Sigmoid colon (tissue), 7 donors: Measurements from ENCODE around the gene CATSPERD. TPM values are rescaled to one million over a fixed set of nuclear protein-coding genes. Genes with fewer than 3 reads are reported as not detected.
"Not testable (repeated sequence)": the region's sequence is repeated elsewhere in the genome, so short reads cannot be mapped to it uniquely, and the experiment has no call there.

Experiments
- DNase-seq: peaks from one replicate; pipeline ENCODE4 v3.0.0-alpha.2; 2019
- H3K27ac ChIP-seq, 4 donors: fragments of 200-600 bp; sonication (generic); one replicate each; pipeline ENCODE4 v1.5.1; 2016 to 2019; ENCODE audit warnings: mild to moderate bottlenecking in 1 of 4
- H3K27me3 ChIP-seq, 3 donors: fragments of 200-600 bp; sonication (generic); one replicate each; pipeline ENCODE4 v1.5.1; 2019; ENCODE audit warnings: mild to moderate bottlenecking in 1 of 3
- H3K36me3 ChIP-seq, 4 donors: fragments of 200-600 bp; sonication (generic); one replicate each; pipeline ENCODE4 v1.5.1; 2016 to 2019
- H3K4me1 ChIP-seq, 4 donors: fragments of 200-600 bp; sonication (generic); one replicate each; pipeline ENCODE4 v1.5.1; 2017 to 2019
- H3K4me3 ChIP-seq, 4 donors: fragments of 200-600 bp; sonication (generic); one replicate each; pipeline ENCODE4 v1.5.1; 2017 to 2019; ENCODE audit warnings: mild to moderate bottlenecking in 2 of 4, moderate library complexity in 1 of 4
- H3K9me3 ChIP-seq, 4 donors: fragments of 200-600 bp in 3 of 4; sonication (generic) in 3 of 4; one replicate each; pipeline versions ENCODE4 v1.5.1 to v1.6.1; 2013 to 2019
- EP300 ChIP-seq, 4 donors: sonication (generic); formaldehyde crosslinking; IDR thresholded peaks; one replicate each; pipeline ENCODE4 v1.6.1; 2017; ENCODE audit warnings: antibody characterized with exemption in 4 of 4
- POLR2A ChIP-seq, 2 donors: fragments of 450-650 bp; IDR thresholded peaks; one replicate each; pipeline ENCODE4 v1.6.1; 2016; ENCODE audit warnings: antibody characterized with exemption in 2 of 2, mild to moderate bottlenecking in 2 of 2, moderate library complexity in 2 of 2
- POLR2AphosphoS5 ChIP-seq, 4 donors: sonication (generic); formaldehyde crosslinking; IDR thresholded peaks; one replicate each; pipeline ENCODE4 v1.6.1; 2017; ENCODE audit warnings: antibody characterized with exemption in 4 of 4
- WGBS, 2 donors: extraction: QIAGEN DNeasy Blood & Tissue Kit; methylation state at CpG; one replicate each; pipeline ENCODE4 v1.1.7; 2013; 5-methylcytosine and 5-hydroxymethylcytosine counted together
- intact Hi-C: fragments of 100-400 bp; cut with DNase I; formaldehyde crosslinking; loops from one replicate; pipeline ENCODE4 v1.15.1; 2023
- polyA plus RNA-seq, 3 donors: library from polyadenylated mRNA; stranded (reverse); fragments of 200-250 nt; gene quantifications; one replicate each; pipeline ENCODE4 v1.2.3, GENCODE V29; 2013
- total RNA-seq, 4 donors: library from RNA; depleted of rRNA; stranded (reverse); fragments of >200 nt; gene quantifications; one replicate each; pipeline ENCODE4 v1.1.0, GENCODE V29; 2016
- TF ChIP-seq, protein P1 (sequence below), 4 experiments: fragments of 450-650 bp in 3 of 4; fragments of 200-600 bp in 1 of 4; IDR thresholded peaks; one replicate each; pipeline ENCODE4 v1.5.1; 2016 to 2019; ENCODE audit warnings: antibody characterized with exemption in 4 of 4, mild to moderate bottlenecking in 3 of 4, moderate library complexity in 2 of 4
- donor health status: healthy with polysubstance abuse.
- donor health status: Bipolar disorder and iron deficiency.
- donor health status: healthy.

The CATSPERD gene
- total and polyA plus RNA-seq, 7 donors = not detected

DNA sequence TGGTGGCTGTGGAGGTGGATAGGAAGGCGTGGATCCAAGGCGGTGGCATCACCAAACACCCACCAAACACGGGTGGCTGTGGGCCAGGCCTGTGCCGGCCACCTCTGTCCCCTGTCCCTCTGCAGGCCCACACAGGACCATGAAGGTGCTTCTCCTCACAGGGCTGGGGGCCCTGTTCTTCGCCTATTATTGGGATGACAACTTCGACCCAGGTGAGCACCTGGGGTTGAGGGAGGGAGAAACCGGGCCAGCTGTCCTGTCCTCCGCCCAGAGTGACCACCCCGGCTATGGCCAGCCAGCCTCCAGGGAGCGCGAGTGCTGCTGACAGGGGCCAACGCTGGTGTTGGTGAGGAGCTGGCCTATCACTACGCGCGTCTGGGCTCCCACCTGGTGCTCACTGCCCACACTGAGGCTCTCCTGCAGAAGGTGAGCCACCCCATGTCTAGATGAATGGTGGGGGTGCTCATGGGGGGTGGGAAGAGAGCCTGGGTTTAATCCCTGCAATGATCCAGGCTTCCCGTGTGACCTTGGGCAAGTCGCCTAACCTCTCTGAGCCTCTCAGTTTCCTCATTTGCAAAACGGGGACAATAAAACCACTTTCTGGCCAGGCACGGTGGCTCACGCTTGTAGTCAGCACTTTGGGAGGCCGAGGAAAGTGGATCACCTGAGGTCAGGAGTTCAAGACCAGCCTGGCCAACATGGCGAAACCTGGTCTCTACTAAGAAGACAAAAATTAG lies 35.6 kb upstream of the CATSPERD start:
- Histone ChIP-seq H3K27me3 (no peaks in the 10 kb centered on the region), H3K9me3 (no peaks in the 10 kb centered on the region), H3K27ac (no peak overlapping the region), H3K4me1 (peaks cover 0 to 25% (median 17%) of the 10 kb centered on the region in 4 donors), H3K36me3 (no peaks in the 10 kb centered on the region), H3K4me3 (no peak overlapping the region)
- intact Hi-C loops = no loop called here
- 86 to 93% methylated on average over 22 of the region's 22 CpGs for WGBS, 2 donors
- TF ChIP-seq, protein P1, sequence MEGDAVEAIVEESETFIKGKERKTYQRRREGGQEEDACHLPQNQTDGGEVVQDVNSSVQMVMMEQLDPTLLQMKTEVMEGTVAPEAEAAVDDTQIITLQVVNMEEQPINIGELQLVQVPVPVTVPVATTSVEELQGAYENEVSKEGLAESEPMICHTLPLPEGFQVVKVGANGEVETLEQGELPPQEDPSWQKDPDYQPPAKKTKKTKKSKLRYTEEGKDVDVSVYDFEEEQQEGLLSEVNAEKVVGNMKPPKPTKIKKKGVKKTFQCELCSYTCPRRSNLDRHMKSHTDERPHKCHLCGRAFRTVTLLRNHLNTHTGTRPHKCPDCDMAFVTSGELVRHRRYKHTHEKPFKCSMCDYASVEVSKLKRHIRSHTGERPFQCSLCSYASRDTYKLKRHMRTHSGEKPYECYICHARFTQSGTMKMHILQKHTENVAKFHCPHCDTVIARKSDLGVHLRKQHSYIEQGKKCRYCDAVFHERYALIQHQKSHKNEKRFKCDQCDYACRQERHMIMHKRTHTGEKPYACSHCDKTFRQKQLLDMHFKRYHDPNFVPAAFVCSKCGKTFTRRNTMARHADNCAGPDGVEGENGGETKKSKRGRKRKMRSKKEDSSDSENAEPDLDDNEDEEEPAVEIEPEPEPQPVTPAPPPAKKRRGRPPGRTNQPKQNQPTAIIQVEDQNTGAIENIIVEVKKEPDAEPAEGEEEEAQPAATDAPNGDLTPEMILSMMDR (IDR thresholded peaks at IDR 0.05) = no peak
- TF ChIP-seq POLR2AphosphoS5 (IDR thresholded peaks at IDR 0.05) (no peak), EP300 (IDR thresholded peaks at IDR 0.05) (no peak), POLR2A (IDR thresholded peaks at IDR 0.05) (no peak)
- no peak for DNase-seq

DNA sequence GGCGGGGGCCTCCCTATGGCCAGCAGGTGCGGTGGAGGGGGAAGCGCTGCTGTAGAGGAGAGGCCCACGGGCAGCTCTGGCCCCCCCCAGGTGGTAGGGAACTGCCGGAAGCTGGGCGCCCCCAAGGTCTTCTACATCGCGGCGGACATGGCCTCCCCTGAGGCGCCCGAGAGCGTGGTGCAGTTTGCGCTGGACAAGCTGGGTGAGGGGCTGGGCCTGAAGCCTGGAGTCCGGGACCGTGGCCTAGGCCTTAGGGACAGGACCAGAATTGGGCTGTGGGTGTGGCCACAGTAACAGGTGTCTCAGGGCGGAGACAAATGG lies 34.2 kb upstream of the CATSPERD start:
- TF ChIP-seq EP300 (IDR thresholded peaks at IDR 0.05) (no peak), POLR2AphosphoS5 (IDR thresholded peaks at IDR 0.05) (no peak), POLR2A (IDR thresholded peaks at IDR 0.05) (no peak)
- TF ChIP-seq, protein P1 (IDR thresholded peaks at IDR 0.05) = no peak
- H3K27me3 ChIP-seq = no peaks in the 10 kb centered on the region
- WGBS, 2 donors = 20 to 28% methylated on average over 16 of the region's 16 CpGs
- intact Hi-C loops = no loop called here
- H3K36me3 ChIP-seq = no peaks in the 10 kb centered on the region
- no peaks in the 10 kb centered on the region for H3K9me3 ChIP-seq
- peak overlapping the region; percentile 71 to 93 (median 84) for H3K27ac ChIP-seq
- peak overlapping the region; percentile 42 to 65 (median 52) for H3K4me3 ChIP-seq
- no peak for DNase-seq
- H3K4me1 ChIP-seq = peaks cover 0 to 28% (median 22%) of the 10 kb centered on the region in 4 donors

DNA sequence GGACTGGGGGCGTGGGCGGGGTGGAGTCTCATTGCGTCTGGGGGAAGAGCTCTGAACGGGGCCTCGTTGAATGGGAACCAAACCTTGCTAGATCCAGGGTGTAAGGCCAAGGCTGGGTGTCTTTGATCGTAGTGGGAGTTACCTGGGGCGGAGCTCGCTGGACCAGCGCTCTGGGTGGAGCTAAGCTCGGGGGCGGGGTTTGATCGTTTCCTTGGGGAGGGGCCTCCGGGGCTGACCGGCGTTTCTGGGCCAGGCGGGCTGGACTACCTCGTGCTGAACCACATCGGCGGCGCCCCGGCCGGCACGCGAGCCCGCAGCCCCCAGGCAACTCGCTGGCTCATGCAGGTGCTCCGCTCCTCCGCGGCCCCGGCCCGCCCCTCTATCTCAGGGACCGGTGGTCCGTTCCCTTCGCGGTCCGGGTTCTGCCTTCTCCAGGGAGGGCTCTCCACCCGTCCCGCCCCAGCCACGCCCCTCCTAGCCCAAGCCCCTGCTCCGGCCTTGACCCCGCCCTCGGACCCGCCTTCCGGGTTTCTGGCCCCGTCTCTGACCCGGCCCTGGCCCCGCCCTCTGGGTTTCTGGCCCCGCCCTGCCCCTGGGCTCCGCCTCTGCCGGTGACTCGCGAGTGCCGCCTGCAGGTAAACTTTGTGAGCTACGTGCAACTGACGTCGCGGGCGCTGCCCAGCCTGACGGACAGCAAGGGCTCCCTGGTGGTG lies 33.6 kb upstream of the CATSPERD start:
- peak overlapping the region; percentile 42 to 65 (median 52) for H3K4me3 ChIP-seq
- peak in 1 of 4 donors; percentile 4 for TF ChIP-seq POLR2AphosphoS5 (IDR thresholded peaks at IDR 0.05)
- TF ChIP-seq POLR2A (IDR thresholded peaks at IDR 0.05) = no peak
- no peak for TF ChIP-seq EP300 (IDR thresholded peaks at IDR 0.05)
- TF ChIP-seq, protein P1 (IDR thresholded peaks at IDR 0.05) = peak in 3 of 4 experiments; percentile 72 to 83 (median 80)
- 1% methylated on average over 59 of the region's 59 CpGs for WGBS, 2 donors
- DNase-seq = peak; percentile 98
- H3K27ac ChIP-seq = peak overlapping the region; percentile 71 to 93 (median 84)
- no peaks in the 10 kb centered on the region for H3K27me3 ChIP-seq
- peaks cover 0 to 30% (median 25%) of the 10 kb centered on the region in 4 donors for H3K4me1 ChIP-seq
- H3K9me3 ChIP-seq = no peaks in the 10 kb centered on the region
- H3K36me3 ChIP-seq = peaks cover 0 to 4% (median 2%) of the 10 kb centered on the region in 4 donors
- intact Hi-C loops = no loop called here

DNA sequence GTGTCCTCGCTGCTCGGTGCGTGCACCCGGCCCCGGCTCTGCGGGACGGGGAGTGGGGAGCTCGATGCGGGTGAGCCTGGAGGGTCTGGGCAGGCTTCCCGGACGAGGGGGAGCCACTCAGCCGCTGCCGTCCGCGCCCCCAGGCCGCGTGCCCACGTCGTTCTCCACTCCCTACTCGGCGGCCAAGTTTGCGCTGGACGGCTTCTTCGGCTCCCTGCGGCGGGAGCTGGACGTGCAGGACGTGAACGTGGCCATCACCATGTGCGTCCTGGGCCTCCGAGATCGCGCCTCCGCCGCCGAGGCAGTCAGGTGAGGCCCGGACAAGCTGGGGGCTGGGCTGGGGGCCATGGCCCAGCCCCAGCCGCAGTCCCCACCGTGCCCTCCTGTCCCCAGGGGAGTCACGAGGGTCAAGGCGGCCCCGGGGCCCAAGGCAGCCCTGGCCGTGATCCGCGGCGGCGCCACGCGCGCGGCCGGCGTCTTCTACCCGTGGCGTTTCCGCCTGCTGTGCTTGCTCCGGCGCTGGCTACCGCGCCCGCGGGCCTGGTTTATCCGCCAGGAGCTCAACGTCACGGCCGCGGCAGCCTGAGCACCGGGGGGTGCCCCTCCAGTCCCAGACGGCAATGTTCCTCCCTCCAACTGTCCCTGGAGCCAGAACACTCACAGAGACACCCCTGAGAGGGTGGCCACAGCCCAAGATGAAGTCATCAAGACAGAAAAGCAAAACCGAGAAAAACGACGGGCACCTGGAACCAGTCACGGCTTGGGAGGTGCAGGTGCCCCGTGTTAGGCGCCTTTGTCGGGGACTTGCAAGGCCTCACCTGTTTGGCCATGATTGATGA lies 32.9 kb upstream of the CATSPERD start:
- H3K27ac ChIP-seq = peak overlapping the region; percentile 71 to 93 (median 84)
- peaks cover 0 to 10% (median 10%) of the 10 kb centered on the region in 4 donors for H3K36me3 ChIP-seq
- H3K27me3 ChIP-seq = no peaks in the 10 kb centered on the region
- TF ChIP-seq, protein P1 (IDR thresholded peaks at IDR 0.05) = peak in 3 of 4 experiments; percentile 2 to 65 (median 9)
- TF ChIP-seq POLR2A (IDR thresholded peaks at IDR 0.05) (no peak), POLR2AphosphoS5 (IDR thresholded peaks at IDR 0.05) (no peak)
- 56 to 66% methylated on average over 76 of the region's 76 CpGs for WGBS, 2 donors
- intact Hi-C loops = no loop called here
- DNase-seq = peak; percentile 66
- peaks cover 0 to 38% (median 33%) of the 10 kb centered on the region in 4 donors for H3K4me1 ChIP-seq
- no peaks in the 10 kb centered on the region for H3K9me3 ChIP-seq
- H3K4me3 ChIP-seq = peak overlapping the region; percentile 42 to 65 (median 52)

DNA sequence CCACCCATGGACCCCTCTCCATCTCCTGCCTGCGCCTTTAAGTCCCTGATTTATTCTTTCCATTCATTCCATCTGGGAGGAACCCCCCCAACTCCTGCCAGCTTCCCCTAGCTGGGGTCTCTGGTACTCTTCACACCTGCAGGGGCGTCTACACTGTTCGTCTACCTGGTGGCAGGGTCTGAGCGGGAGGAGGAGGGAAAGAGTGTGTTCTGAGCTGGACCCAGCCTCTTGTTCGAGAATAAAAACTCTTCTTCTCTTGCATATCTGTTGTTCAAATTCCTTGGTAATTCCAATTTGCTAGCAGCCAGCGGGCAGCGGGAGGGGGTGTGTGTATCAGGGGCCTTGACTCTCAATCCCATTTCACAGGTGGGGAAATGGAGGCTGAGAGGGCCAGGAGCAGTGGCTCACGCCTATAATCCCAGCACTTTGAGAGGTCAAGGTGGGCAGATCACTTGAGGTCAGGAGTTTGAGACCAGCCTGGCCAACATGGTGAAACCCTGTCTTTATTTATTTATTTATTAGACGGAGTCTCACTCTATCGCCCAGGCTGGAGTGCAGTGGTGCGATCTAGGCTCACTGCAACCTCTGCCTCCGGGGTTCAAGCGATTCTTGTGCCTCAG lies 32.1 kb upstream of the CATSPERD start:
- peak; percentile 67 for DNase-seq
- WGBS, 2 donors = 94 to 96% methylated on average over 13 of the region's 13 CpGs
- H3K27ac ChIP-seq, H3K4me3 ChIP-seq, H3K9me3 ChIP-seq, intact Hi-C loops, H3K27me3 ChIP-seq: not testable (repeated sequence)
- Histone ChIP-seq H3K36me3 (peaks cover 6 to 18% (median 18%) of the 10 kb centered on the region in 4 donors), H3K4me1 (peaks cover 0 to 46% (median 37%) of the 10 kb centered on the region in 4 donors)
